Stimulated activated CD4-positive, alpha-beta T cell treated with anti-CD3 and anti-CD28 coated beads, Interleukin-15, amount 100 ng/mL, for 1 hour (primary cell): ENCODE results near the gene CDH23.
"Not testable (repeated sequence)": the region's sequence is repeated elsewhere in the genome, so short reads cannot be mapped to it uniquely, and the experiment has no call there.

Experiments used
- DNase-seq, 2 donors: peaks; one replicate each; pipeline ENCODE4 v3.0.0-alpha.2; 2020; ENCODE audit warnings: low read depth in 1 of 2, low spot score in 1 of 2

CDH23 gene

GRCh38 chr10:71597821-71598498 lies 201.2 kb downstream of the CDH23 start:
- DNase-seq: no peak

DNA sequence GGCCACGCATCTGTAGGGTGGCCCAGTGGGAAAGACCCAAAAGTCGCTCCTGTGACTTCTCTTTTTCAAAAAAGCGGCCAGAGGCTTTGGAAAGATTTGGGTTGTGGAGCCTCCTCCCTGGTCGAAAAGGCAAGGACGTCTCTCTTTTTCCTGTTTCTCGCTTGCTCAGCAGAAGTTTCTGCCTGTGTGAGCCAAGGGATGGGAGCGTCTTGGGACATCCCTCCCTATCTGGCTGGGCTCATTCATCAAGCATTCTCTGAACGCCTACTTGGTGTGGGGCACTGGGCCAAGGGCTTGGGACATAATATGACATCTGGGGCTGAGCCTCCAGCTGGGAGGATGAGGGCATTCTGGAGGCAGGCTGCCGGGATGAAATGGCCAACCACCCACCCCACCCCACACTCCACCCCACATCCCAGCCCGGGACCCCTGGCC lies 201.9 kb downstream of the CDH23 start:
- no peak for DNase-seq

- DNase-seq: no peak
These were observed 202.8 kb downstream of the CDH23 start for GRCh38 chr10:71599518-71599917.

DNA sequence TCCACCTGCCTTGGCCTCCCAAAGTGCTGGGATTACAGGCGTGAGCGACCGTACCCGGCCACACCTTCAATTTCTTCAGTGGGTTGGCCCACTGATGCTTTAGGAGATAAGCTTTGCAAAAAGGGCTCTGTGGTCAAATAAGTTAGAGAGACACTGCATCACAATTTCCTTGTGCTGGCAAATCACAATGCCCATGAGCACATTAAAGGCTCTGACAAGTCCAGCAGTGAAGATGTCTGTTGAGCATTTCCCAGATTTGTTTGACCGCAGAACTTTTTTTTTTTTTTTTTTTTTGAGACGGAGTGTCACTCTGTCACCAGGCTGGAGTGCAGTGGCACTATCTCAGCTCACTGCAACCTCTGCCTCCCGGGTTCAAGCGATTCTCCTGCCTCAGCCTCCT lies 203.5 kb downstream of the CDH23 start:
- DNase-seq: not testable (repeated sequence)

GRCh38 chr10:71600849-71601248 lies 204.1 kb downstream of the CDH23 start:
- DNase-seq: no peak

DNA sequence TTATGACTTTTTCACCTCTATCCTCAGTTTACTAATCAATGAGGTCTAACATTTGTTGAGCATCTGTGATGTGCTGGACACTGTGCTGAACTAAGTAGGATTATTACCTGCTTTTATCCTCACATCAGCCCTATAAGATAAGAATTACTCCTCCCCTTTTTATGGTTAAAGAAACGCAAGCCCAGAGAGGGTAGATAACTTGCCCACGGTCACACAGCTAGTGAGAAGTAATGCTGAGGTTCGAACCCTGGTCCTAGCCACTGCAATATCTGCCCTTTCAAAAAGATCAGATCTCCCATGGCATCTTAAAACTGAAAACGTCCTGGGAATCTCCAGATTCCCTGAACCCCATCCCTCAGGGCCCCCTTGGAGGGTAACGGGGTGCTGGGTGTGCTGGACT lies 204.6 kb downstream of the CDH23 start:
- no peak for DNase-seq

DNA sequence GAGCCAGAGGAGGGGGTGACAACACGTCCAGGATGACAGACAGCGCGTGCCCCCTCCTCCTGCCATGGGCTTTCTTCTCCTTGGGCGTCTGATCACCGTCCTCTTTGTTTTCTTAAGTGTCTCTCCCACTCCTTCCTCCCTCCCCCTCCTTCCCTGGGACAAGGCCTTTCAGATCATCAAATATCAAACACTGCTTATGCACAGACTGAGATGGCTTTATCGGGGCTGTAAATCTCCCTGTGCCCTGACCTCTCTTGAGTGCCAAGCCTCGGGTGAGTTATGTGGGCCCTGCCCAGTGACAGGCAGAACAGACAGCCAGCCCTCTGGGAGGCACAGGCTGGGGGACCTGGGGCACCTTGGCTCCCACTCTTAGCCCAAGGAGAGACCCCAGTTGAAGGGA lies 206.4 kb downstream of the CDH23 start:
- no peak for DNase-seq

DNA sequence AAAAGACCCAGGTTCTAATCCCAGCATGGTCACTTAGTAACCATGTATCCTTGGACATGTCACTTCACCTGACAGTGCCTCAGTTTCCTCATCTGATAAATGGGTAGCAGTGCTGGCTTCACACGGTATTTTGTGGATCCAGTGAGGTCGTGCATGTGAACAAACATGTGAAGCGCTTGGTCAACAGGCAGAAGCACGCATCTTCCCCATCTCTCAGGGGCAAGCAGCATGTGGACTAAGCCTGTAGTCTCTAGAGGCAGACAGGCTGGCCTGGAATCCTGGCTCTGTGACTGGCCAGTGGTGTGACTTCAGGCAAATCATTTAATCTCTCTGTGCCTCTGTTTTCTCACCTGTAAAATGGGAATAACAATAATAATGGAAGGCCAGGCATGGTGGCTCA lies 207.0 kb downstream of the CDH23 start:
- DNase-seq: no peak

- no peak for DNase-seq
These were observed 207.8 kb downstream of the CDH23 start for GRCh38 chr10:71604324-71605018.

GRCh38 chr10:71605263-71605962 lies 208.7 kb downstream of the CDH23 start:
- no peak for DNase-seq

DNA sequence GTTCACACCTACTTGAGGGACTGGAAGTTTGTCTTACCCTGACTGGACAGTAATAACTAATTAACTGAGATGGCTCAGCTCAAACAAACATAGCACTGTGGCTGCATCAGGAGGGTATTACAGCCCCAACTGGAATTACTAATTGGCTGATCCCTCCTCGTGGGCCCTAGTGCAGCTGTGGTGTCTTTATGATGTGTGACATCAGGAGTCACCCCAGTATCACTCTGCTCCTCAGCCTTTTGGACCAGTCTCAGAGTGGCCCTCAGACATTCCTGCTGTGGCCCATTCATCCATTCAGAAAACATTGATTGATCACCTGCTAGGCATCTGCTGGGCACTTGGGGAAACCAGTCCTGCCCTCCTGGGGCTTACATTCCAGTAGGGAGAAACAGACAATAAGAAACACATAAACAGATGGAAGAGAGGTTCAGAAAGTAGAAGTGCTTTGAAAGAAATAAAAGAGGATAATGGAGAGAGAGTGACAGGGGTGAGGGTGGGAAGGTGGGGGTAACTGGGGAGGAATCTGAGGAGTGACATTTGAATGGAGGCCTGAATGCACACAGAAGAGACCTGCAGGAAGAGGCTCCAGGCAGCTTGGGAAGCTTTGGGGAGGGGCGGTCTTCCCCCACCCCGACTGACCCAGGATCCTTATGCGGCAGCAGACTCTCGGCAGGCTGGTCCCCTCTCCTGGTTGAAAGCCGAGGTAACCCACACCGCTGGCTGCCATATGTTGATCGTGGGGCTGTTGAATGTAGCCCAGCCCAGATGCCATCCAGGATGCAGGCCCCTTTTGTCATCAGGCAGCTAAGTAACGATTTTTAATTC lies 209.7 kb downstream of the CDH23 start:
- no peak for DNase-seq

GRCh38 chr10:71607082-71607443 lies 210.3 kb downstream of the CDH23 start:
- DNase-seq: no peak

DNA sequence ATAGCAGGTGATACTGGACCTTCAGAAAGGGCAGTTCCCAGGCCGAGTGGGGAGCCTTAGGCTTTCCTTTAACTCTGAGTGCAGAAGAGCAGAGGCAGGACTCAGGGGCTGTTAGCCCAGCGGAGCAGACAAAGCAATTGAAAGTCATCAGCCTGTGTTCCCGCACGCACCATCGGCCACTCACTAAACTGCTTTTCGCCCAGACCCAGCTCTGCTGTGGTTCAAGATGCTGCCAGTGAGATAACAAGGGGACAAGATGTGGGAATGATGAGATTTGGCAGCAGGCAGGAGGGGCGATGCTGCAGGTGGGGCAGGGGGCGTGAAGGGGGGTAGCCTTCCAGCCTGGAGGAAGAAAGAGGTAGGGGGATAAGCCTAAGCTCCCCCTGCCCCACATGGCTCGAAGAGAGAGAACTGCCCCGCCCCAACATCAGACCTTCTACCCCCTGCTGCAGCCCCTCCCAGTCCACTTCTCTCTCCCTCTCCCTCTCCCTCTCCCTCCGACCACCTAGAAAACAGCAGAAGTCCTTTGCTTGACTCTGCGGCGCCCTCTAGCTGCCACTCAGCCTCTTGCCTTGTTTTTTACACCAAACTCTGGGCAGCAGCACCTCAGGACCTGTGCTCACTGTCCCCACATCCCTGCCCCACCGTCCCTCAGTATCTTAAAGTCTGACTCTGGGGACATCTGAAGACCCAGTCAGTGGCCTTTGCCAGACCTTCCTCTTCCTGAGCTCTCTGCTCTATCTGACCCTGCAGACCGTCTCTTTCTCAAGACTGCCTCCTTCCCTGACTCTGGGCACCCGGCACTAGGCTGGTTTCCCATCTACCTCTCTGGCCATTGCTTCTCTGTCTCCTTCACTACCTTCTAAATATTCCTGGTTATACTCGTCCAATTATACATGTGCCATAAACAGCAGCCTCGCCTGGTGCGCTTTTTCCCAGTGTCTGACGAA lies 212.4 kb downstream of the CDH23 start:
- DNase-seq: peak in 1 of 2 donors; percentile 56

DNA sequence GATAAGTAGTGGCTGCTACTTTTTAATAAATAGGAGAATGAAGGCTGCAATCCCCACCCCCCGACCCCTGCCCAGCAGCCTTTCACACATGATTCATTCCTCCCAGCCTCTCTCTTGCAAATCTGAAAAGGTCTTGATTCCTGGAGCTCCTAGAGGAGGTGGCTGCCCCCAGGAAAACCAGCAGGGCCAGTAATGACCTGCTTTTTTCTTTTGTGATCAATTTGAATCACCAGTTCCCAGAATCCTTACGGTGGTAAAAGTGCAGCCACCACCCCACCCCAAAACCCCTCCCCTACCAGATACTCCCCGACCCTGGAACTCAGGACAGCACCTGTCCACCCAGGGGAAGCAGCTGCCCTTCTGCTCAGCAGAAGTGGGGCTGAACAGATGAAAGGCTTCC lies 213.9 kb downstream of the CDH23 start:
- DNase-seq: no peak

- DNase-seq: no peak
These were observed 214.4 kb downstream of the CDH23 start for GRCh38 chr10:71611131-71611530.

GRCh38 chr10:71611709-71612422 lies 215.1 kb downstream of the CDH23 start:
- DNase-seq: no peak

DNA sequence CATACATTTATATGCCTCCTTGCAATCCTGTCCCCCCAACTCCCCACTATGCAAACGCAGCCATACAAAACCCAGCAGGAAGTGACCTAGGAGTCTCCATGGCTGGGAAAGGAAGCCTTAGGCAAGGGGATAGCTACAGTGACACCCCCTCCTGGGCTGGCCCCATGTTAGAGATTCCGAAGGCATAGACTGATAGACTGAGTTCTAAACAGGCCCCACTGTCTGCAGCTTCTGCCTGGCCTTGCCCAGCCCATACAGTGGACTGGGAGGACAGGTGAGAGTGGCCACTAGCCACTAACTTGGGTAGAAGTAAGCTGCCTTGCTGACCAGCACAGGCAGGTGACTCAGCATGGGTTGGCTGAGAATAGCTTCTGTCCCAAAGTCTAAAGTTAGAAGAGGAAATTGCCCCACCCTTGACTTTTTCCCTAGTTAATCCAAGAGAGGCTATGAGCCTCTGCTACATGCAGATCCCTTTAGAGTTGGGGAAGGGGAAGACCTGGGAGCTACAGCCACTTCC lies 216.6 kb downstream of the CDH23 start:
- no peak for DNase-seq

GRCh38 chr10:71613877-71614276 lies 217.2 kb downstream of the CDH23 start:
- DNase-seq: no peak

DNA sequence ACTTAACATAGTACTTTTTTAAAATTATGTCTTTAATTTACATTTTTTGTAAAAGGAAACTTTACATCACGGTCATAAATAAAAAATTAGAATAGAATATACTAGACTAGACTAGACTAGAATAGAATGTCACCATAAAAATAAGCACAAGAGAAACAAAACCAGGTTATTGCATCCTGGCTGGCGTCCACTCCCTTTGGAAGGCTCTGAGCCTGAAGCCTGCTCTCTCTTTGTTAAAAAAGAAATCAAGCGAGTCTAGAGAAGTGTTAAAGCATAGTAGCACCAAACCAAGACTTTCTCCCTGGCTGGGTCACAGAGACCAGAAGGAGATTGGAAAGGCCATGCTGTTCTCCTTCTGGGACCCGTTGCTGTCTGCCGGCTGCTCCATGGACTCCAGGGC lies 218.2 kb downstream of the CDH23 start:
- no peak for DNase-seq
